ENCODE data around the gene PIEZO2.

DNA sequence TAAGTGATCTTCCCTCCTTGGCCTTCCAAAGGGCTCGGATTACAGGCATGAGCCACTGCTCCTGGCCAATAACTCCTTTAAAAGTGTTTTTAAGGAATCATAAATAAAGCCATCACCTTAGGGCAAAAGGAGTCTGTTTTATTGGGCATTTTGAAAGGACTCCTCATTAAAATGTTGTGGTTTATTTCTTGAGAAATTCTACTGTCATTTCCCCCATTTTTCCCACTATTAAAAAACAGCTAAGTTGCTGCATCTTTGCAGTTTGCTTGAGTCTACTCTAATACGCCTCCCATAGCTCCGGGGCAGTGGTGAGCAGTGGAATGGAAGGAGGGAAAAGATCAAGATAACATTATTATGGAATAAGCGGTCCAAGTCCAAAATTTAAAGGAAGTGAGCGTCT is 293.2 kb downstream of the PIEZO2 start:
- TF ChIP-seq, protein P1, sequence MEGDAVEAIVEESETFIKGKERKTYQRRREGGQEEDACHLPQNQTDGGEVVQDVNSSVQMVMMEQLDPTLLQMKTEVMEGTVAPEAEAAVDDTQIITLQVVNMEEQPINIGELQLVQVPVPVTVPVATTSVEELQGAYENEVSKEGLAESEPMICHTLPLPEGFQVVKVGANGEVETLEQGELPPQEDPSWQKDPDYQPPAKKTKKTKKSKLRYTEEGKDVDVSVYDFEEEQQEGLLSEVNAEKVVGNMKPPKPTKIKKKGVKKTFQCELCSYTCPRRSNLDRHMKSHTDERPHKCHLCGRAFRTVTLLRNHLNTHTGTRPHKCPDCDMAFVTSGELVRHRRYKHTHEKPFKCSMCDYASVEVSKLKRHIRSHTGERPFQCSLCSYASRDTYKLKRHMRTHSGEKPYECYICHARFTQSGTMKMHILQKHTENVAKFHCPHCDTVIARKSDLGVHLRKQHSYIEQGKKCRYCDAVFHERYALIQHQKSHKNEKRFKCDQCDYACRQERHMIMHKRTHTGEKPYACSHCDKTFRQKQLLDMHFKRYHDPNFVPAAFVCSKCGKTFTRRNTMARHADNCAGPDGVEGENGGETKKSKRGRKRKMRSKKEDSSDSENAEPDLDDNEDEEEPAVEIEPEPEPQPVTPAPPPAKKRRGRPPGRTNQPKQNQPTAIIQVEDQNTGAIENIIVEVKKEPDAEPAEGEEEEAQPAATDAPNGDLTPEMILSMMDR (IDR thresholded peaks at IDR 0.05), result no peak
- TF ChIP-seq POLR2A (IDR thresholded peaks at IDR 0.05; ENCODE audit: low read depth) (no peak), EP300 (IDR thresholded peaks at IDR 0.05) (no peak), POLR2AphosphoS5 (IDR thresholded peaks at IDR 0.05) (no peak)
